HepG2 (cell line): Measurements from ENCODE around the gene OR11G2. TPM values are rescaled to one million over a fixed set of nuclear protein-coding genes. Genes with fewer than 3 reads are reported as not detected.

Source experiments
- ATAC-seq: fragments of 200-7000 bp; cut with Tn5 transposase; 3 replicates; pipeline ENCODE4 v1.9.1; 2020; ENCODE audit warnings: mild to moderate bottlenecking, moderate library complexity
- BruUV-seq: library from RNA; stranded (reverse); fragments of 400-500 nt; replicated peaks from 2 replicates; lab custom pipeline; 2021; lab: Mats Ljungman, UMichigan
- CTCF ChIA-PET: fragments of 300-600 bp; formaldehyde crosslinking; extraction: SDS; loops from one replicate; lab custom pipeline; 2021; ENCODE audit warnings: low total read pairs, inconsistent platforms, low intra/inter-chr PET ratio; lab: Yijun Ruan, JAX
- POLR2A ChIA-PET: fragments of 350-600 bp; sonication (Branson Sonifier 250); formaldehyde crosslinking; loops from one replicate; lab custom pipeline; 2020; ENCODE audit warnings: antibody characterized with exemption, inconsistent platforms; lab: Yijun Ruan, JAX
- DNase-seq: peaks from one replicate; pipeline ENCODE4 v3.0.0-alpha.2; 2015; ENCODE audit warnings: low spot score
- FAIRE-seq: peaks from 3 replicates; lab custom pipeline; 2011; peaks lifted over from hg19 to GRCh38; lab: Jason Lieb, UNC
- H2AFZ ChIP-seq: one replicate; pipeline ENCODE4 v1.6.1; 2011; ENCODE audit warnings: low read length, inconsistent platforms
- H3K27ac ChIP-seq: fragments of 300-600 bp; 3 replicates; pipeline ENCODE4 v1.8.0; 2011; ENCODE audit warnings: mixed run types, mild to moderate bottlenecking, mixed read lengths, low read length, inconsistent platforms; ENCODE audit not compliant: insufficient read depth; ENCODE audit errors: extremely low read length
- H3K27me3 ChIP-seq, 2 experiments: fragments of 200-600 bp in 1 of 2; 2 replicates in 1 of 2; 3 replicates in 1 of 2; pipeline versions ENCODE4 v1.6.0 to v1.8.0; 2011; ENCODE audit warnings: low read length in 2 of 2, mild to moderate bottlenecking in 2 of 2, moderate library complexity in 2 of 2, inconsistent platforms in 1 of 2; ENCODE audit not compliant: insufficient read depth in 2 of 2, control insufficient read depth in 1 of 2
- H3K36me3 ChIP-seq, 2 experiments: fragments of 200-600 bp in 1 of 2; replicated peaks in 1 of 2; 2 replicates in 1 of 2; 3 replicates in 1 of 2; pipeline versions ENCODE4 v1.5.1 to v1.8.0; 2011; ENCODE audit warnings: low read length in 2 of 2, inconsistent platforms in 1 of 2; ENCODE audit not compliant: insufficient read depth in 2 of 2, control insufficient read depth in 1 of 2
- H3K4me1 ChIP-seq: 2 replicates; pipeline ENCODE4 v1.5.1; 2012; ENCODE audit warnings: low read length, inconsistent platforms; ENCODE audit not compliant: insufficient read depth
- H3K4me2 ChIP-seq: 2 replicates; pipeline ENCODE4 v1.6.0; 2011; ENCODE audit warnings: low read depth, low read length, inconsistent platforms
- H3K4me3 ChIP-seq, 3 experiments: fragments of 200-600 bp in 1 of 3; sonication (generic), shearing (Covaris generic) in 1 of 3; replicated peaks in 1 of 3; 2 replicates each; pipeline ENCODE4 v1.5.1; 2011 to 2016; ENCODE audit warnings: low read length in 3 of 3, inconsistent platforms in 2 of 3, low read depth in 2 of 3, mild to moderate bottlenecking in 2 of 3, control low read depth in 1 of 3, mixed read lengths in 1 of 3; ENCODE audit not compliant: insufficient read depth in 1 of 3
- H3K79me2 ChIP-seq: one replicate; pipeline ENCODE4 v1.6.1; 2011; ENCODE audit warnings: low read length, inconsistent platforms; ENCODE audit not compliant: insufficient read depth
- H3K9ac ChIP-seq: 2 replicates; pipeline ENCODE4 v1.6.0; 2011; ENCODE audit warnings: mild to moderate bottlenecking, low read depth, low read length, inconsistent platforms; ENCODE audit not compliant: insufficient read depth
- H3K9me3 ChIP-seq: 2 replicates; pipeline ENCODE4 v1.5.1; 2012; ENCODE audit warnings: mild to moderate bottlenecking, low read length
- H4K20me1 ChIP-seq: 2 replicates; pipeline ENCODE4 v1.6.0; 2011; ENCODE audit warnings: inconsistent platforms, mild to moderate bottlenecking, low read length, moderate library complexity; ENCODE audit not compliant: insufficient read depth
- ARHGAP35 ChIP-seq: sonication (generic); formaldehyde crosslinking; IDR thresholded peaks from 2 replicates; pipeline ENCODE4 v1.9.0; 2022; ENCODE audit warnings: mild to moderate bottlenecking, inconsistent platforms, moderate library complexity, missing genetic modification reagents, borderline replicate concordance
- CREM ChIP-seq, 2 experiments: sonication (generic) in 1 of 2; formaldehyde crosslinking in 1 of 2; IDR thresholded peaks; 2 replicates each; pipeline versions ENCODE4 v1.4.0 to v1.6.1; 2016 to 2020; ENCODE audit warnings: antibody characterized with exemption in 1 of 2, mild to moderate bottlenecking in 1 of 2, missing genetic modification reagents in 1 of 2
- KAT2B ChIP-seq: fragments of 150-350 bp; IDR thresholded peaks from 2 replicates; pipeline ENCODE4 v1.6.1; 2014; ENCODE audit warnings: low read depth, low read length, borderline replicate concordance
- MLLT10 ChIP-seq: sonication (generic); formaldehyde crosslinking; IDR thresholded peaks from 2 replicates; pipeline ENCODE4 v1.4.0; 2020; ENCODE audit warnings: missing genetic modification reagents
- NFATC3 ChIP-seq: sonication (generic); formaldehyde crosslinking; IDR thresholded peaks from 2 replicates; pipeline ENCODE4 v1.5.1; 2020; ENCODE audit warnings: mild to moderate bottlenecking, missing genetic modification reagents
- RARG ChIP-seq: sonication (generic); formaldehyde crosslinking; IDR thresholded peaks from 2 replicates; pipeline ENCODE4 v1.4.0; 2020; ENCODE audit warnings: low read depth, mild to moderate bottlenecking, missing genetic modification reagents
- RELA ChIP-seq: sonication (generic); formaldehyde crosslinking; IDR thresholded peaks from 2 replicates; pipeline ENCODE4 v1.4.0; 2020; ENCODE audit warnings: missing genetic modification reagents
- SMARCE1 ChIP-seq: fragments of 450-650 bp; IDR thresholded peaks from 2 replicates; pipeline ENCODE4 v1.6.1; 2017; ENCODE audit warnings: borderline replicate concordance
- SP140L ChIP-seq: sonication (generic); formaldehyde crosslinking; IDR thresholded peaks from 2 replicates; pipeline ENCODE4 v1.4.0; 2020; ENCODE audit warnings: missing genetic modification reagents, borderline replicate concordance
- ZIK1 ChIP-seq: sonication (generic); formaldehyde crosslinking; IDR thresholded peaks from 2 replicates; pipeline ENCODE4 v1.5.0; 2020; ENCODE audit warnings: mild to moderate bottlenecking, low read depth, missing genetic modification reagents, borderline replicate concordance
- ZNF180 ChIP-seq: sonication (generic); formaldehyde crosslinking; IDR thresholded peaks from 2 replicates; pipeline ENCODE4 v1.4.0; 2020; ENCODE audit warnings: low read depth, missing genetic modification reagents, borderline replicate concordance
- ZNF547 ChIP-seq: sonication (generic); formaldehyde crosslinking; IDR thresholded peaks from 2 replicates; pipeline ENCODE4 v1.5.1; 2020; ENCODE audit warnings: mild to moderate bottlenecking, missing genetic modification reagents
- ZNF563 ChIP-seq: sonication (generic); formaldehyde crosslinking; IDR thresholded peaks from 2 replicates; pipeline ENCODE4 v1.8.0; 2022; ENCODE audit warnings: mild to moderate bottlenecking, moderate library complexity, missing genetic modification reagents
- WGBS: methylation state at CpG from one replicate; pipeline ENCODE4 v1.1.6; 2017; ENCODE audit warnings: low lambda C conversion rate; 5-methylcytosine and 5-hydroxymethylcytosine counted together
- in situ Hi-C: cut with HindIII; loops from 2 replicates; pipeline ENCODE4 v1.10.0; 2017; ENCODE audit warnings: low pct_unique_long_range_greater_than_20kb; ENCODE audit not compliant: extremely low pct_ligation_motif_present
- intact Hi-C: fragments of 100-400 bp; cut with micrococcal nuclease; formaldehyde crosslinking; loops from one replicate; pipeline ENCODE4 v1.10.0; 2022; ENCODE audit not compliant: unreplicated experiment
- polyA plus RNA-seq, 8 experiments: library from polyadenylated mRNA; depleted of rRNA in 3 of 8; stranded (reverse) in 7 of 8; unstranded in 1 of 8; fragments of >200 nt; fragmentation: Illumina TruSeq in 4 of 8; extraction: Trizol in 4 of 8; gene quantifications; 2 replicates each; pipeline versions ENCODE4 v1.2.1 to v1.2.3, GENCODE V29; 2011 to 2016; ENCODE audit warnings: low read depth in 4 of 8, missing spikeins in 1 of 8, mixed read lengths in 1 of 8; ENCODE audit not compliant: insufficient read depth in 1 of 8
- total RNA-seq, 5 experiments: library from RNA; depleted of rRNA; stranded (reverse); fragments of >200 nt; fragmentation: Illumina TruSeq; extraction: Trizol; gene quantifications; 2 replicates each; pipeline ENCODE4 v1.2.3, GENCODE V29; 2016; ENCODE audit warnings: low read depth in 1 of 5
- TF ChIP-seq, protein P1 (sequence below): sonication (generic); formaldehyde crosslinking; IDR thresholded peaks from 2 replicates; pipeline ENCODE4 v1.9.0; 2021; ENCODE audit warnings: missing genetic modification reagents, borderline replicate concordance
- TF ChIP-seq, protein P2 (sequence below): IDR thresholded peaks from 2 replicates; pipeline ENCODE4 v1.6.1; 2012; ENCODE audit warnings: low read length, improper control_type of control experiment
- TF ChIP-seq, protein P3 (sequence below): sonication (generic); formaldehyde crosslinking; IDR thresholded peaks from 2 replicates; pipeline ENCODE4 v1.4.0; 2020; ENCODE audit warnings: missing genetic modification reagents
- TF ChIP-seq, protein P4 (sequence below): sonication (generic); formaldehyde crosslinking; IDR thresholded peaks from 2 replicates; pipeline ENCODE4 v1.4.0; 2020; ENCODE audit warnings: mild to moderate bottlenecking, missing genetic modification reagents
- TF ChIP-seq, protein P5 (sequence below): sonication (generic); formaldehyde crosslinking; IDR thresholded peaks from 2 replicates; pipeline ENCODE4 v1.5.1; 2020; ENCODE audit warnings: missing genetic modification reagents, mild to moderate bottlenecking, borderline replicate concordance

The OR11G2 gene
- total and polyA plus RNA-seq, 2 of the 13 experiments (the other 11 are each of a cell fraction or from before 2014, with no cell fraction given) = not detected

DNA sequence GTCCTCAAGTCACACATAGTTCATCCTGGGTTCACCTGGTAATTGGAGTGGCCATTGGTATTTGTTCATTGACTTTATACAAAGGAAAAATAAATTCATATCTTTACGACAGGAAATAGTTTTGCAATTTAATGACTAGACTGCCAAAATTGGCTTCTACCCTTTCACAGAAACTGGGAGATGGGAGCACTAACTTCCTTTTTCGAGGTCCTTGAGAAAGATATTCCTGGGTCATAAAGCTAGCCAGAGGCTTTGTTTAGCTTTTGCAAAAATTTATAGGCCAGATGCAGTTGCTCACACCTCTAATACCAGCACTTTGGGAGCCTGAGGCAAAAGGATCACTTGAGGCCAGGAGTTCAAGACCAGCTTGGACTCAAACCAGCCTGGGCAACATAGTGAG lies 10.2 kb upstream of the OR11G2 start:
- POLR2A ChIA-PET = no interaction called here
- Histone ChIP-seq H3K27me3 (no peaks in the 10 kb centered on the region), H3K36me3 (no peaks in the 10 kb centered on the region), H3K4me1 (no peaks in the 10 kb centered on the region)
- ATAC-seq = no peak
- 4% methylated on average over 2 of the region's 2 CpGs for WGBS
- FAIRE-seq = no peak
- TF ChIP-seq, protein P1, sequence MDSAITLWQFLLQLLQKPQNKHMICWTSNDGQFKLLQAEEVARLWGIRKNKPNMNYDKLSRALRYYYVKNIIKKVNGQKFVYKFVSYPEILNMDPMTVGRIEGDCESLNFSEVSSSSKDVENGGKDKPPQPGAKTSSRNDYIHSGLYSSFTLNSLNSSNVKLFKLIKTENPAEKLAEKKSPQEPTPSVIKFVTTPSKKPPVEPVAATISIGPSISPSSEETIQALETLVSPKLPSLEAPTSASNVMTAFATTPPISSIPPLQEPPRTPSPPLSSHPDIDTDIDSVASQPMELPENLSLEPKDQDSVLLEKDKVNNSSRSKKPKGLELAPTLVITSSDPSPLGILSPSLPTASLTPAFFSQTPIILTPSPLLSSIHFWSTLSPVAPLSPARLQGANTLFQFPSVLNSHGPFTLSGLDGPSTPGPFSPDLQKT = no peak
- TF ChIP-seq, protein P2, sequence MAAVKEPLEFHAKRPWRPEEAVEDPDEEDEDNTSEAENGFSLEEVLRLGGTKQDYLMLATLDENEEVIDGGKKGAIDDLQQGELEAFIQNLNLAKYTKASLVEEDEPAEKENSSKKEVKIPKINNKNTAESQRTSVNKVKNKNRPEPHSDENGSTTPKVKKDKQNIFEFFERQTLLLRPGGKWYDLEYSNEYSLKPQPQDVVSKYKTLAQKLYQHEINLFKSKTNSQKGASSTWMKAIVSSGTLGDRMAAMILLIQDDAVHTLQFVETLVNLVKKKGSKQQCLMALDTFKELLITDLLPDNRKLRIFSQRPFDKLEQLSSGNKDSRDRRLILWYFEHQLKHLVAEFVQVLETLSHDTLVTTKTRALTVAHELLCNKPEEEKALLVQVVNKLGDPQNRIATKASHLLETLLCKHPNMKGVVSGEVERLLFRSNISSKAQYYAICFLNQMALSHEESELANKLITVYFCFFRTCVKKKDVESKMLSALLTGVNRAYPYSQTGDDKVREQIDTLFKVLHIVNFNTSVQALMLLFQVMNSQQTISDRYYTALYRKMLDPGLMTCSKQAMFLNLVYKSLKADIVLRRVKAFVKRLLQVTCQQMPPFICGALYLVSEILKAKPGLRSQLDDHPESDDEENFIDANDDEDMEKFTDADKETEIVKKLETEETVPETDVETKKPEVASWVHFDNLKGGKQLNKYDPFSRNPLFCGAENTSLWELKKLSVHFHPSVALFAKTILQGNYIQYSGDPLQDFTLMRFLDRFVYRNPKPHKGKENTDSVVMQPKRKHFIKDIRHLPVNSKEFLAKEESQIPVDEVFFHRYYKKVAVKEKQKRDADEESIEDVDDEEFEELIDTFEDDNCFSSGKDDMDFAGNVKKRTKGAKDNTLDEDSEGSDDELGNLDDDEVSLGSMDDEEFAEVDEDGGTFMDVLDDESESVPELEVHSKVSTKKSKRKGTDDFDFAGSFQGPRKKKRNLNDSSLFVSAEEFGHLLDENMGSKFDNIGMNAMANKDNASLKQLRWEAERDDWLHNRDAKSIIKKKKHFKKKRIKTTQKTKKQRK = no peak
- TF ChIP-seq NFATC3 (CRISPR knock-in tag) = no peak
- no peak for TF ChIP-seq ARHGAP35 (CRISPR knock-in tag)
- no peak for TF ChIP-seq RARG (CRISPR knock-in tag)
- no peak for TF ChIP-seq SP140L (CRISPR knock-in tag)
- TF ChIP-seq ZNF547 (CRISPR knock-in tag) = no peak
- TF ChIP-seq ZIK1 (CRISPR knock-in tag) = no peak
- TF ChIP-seq MLLT10 (CRISPR knock-in tag) = no peak
- TF ChIP-seq SMARCE1 = no peak
- no peak for TF ChIP-seq KAT2B
- TF ChIP-seq RELA = no peak
- TF ChIP-seq ZNF180 = no peak
- no peak for TF ChIP-seq ZNF563 (CRISPR knock-in tag)
- TF ChIP-seq, protein P3, sequence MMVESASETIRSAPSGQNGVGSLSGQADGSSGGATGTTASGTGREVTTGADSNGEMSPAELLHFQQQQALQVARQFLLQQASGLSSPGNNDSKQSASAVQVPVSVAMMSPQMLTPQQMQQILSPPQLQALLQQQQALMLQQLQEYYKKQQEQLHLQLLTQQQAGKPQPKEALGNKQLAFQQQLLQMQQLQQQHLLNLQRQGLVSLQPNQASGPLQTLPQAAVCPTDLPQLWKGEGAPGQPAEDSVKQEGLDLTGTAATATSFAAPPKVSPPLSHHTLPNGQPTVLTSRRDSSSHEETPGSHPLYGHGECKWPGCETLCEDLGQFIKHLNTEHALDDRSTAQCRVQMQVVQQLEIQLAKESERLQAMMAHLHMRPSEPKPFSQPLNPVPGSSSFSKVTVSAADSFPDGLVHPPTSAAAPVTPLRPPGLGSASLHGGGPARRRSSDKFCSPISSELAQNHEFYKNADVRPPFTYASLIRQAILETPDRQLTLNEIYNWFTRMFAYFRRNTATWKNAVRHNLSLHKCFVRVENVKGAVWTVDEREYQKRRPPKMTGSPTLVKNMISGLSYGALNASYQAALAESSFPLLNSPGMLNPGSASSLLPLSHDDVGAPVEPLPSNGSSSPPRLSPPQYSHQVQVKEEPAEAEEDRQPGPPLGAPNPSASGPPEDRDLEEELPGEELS = no peak
- no peak for TF ChIP-seq CREM (IDR thresholded peaks at IDR 0.05)
- no peak for TF ChIP-seq CREM (CRISPR knock-in tag; IDR thresholded peaks at IDR 0.05)
- TF ChIP-seq, protein P4, sequence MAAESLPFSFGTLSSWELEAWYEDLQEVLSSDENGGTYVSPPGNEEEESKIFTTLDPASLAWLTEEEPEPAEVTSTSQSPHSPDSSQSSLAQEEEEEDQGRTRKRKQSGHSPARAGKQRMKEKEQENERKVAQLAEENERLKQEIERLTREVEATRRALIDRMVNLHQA = no peak
- TF ChIP-seq, protein P5, sequence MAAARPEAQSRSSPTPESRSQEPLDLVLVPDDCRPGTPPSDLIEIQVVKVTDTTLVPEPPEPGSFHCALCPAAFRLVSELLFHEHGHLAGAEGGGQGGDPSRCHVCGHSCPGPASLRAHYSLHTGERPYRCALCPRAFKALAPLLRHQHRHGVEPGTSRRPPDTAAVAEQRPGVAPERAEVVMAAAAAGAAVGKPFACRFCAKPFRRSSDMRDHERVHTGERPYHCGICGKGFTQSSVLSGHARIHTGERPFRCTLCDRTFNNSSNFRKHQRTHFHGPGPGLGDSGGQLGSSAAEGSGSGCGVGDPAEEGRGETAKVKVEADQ (CRISPR knock-in tag) = no peak
- TF ChIP-seq, all 625 proteins: peak for 0
- BruUV-seq = no TSS peak
- CTCF ChIA-PET = no interaction called here
- no peaks in the 10 kb centered on the region for H3K9me3 ChIP-seq
- no peak for DNase-seq
- H3K9ac ChIP-seq = no peak overlapping the region
- no peak overlapping the region for H3K4me3 ChIP-seq
- no peak overlapping the region for H2AFZ ChIP-seq
- no peaks in the 10 kb centered on the region for H4K20me1 ChIP-seq
- no peak overlapping the region for H3K27ac ChIP-seq
- in situ Hi-C loops (no loop called here), intact Hi-C loops (no loop called here)
- H3K4me2 ChIP-seq = no peak overlapping the region
- H3K79me2 ChIP-seq = no peaks in the 10 kb centered on the region
